ENCODE measurements around the gene ANKRD36.
"Not testable (repeated sequence)": the region's sequence is repeated elsewhere in the genome, so short reads cannot be mapped to it uniquely, and the experiment has no call there.

The ANKRD36 gene

DNA sequence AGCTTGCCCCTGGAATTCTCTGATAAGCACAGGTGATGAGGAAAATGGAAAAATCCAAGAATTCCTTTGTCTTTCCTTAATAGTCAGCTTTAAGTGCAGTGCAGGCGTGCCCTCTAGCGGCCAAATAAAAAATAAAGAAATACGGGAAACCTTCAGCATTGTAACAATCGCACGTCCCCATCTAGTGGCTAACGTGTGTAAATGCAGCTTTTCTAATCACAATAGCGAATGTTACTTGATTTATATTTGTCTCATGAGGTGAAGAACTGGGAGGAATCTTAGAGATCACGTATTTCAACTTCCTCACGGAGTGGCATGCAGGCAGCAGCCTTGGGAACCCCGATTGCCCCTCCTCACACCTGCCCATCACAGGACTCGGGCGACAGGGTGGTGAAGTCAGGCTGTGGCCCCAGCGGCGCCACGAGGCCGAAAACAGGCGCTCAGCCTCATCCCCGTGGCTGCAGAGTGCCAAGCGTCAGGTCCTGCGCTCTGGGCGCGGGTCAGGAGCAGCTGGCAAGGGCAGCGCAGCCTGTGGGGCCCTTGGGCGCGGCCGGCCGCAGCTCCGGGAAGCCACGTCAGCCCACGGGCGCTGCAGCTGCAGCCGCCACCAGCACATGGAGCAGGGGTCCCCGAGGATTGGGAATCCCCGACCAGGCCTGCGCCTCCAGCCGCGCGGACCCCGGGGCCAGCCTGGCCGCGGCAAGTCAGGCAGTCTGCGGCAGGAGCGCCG, 468 bp upstream of the ANKRD36 start:
- DNase-seq (ENCODE audit: low read depth in 1 of 2, low spot score in 1 of 2) = peak; percentile 8 to 15

GRCh38 chr2:97113882-97114255, 916 bp downstream of the ANKRD36 start:
- not testable (repeated sequence) for DNase-seq (ENCODE audit: low read depth in 1 of 2, low spot score in 1 of 2)

DNA sequence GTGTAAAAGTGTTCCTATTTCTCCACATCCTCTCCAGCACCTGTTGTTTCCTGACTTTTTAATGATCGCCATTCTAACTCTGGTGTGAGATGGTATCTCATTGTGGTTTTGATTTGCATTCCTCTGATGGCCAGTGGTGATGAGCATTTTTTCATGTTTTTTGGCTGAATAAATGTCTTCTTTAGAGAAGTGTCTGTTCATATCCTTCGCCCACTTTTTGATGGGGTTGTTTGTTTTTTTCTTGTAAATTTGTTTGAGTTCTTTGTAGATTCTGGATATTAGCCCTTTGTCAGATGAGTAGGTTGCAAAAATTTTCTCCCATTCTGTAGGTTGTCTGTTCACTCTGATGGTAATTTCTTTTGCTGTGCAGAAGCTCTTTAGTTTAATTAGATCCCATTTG, 16.1 kb downstream of the ANKRD36 start:
- not testable (repeated sequence) for DNase-seq (ENCODE audit: low read depth in 1 of 2, low spot score in 1 of 2)

- DNase-seq (ENCODE audit: low read depth in 1 of 2, low spot score in 1 of 2) = not testable (repeated sequence)
Measured at GRCh38 chr2:97144016-97144415, 31.1 kb downstream of the ANKRD36 start.

DNA sequence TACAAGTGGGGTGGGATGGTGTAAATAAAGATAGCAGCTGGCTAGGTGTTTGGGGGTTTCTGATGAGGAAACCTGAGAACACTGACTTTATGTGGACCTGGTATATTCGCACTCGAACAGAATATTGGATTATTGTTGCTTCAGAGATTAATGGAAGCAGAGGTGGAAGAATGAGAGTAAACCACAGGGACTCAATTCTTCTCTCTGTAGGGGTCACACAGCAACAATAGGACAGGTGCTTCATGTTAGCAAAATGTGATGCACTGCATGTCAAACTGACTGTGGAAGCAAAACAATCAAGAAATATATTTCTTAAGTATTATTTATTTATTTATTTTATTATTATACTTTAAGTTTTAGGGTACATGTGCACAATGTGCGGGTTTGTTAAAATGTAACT, 53.6 kb downstream of the ANKRD36 start:
- DNase-seq (ENCODE audit: low read depth in 1 of 2, low spot score in 1 of 2) = not testable (repeated sequence)

GRCh38 chr2:97167938-97168337, 55.0 kb downstream of the ANKRD36 start:
- not testable (repeated sequence) for DNase-seq (ENCODE audit: low read depth in 1 of 2, low spot score in 1 of 2)

- not testable (repeated sequence) for DNase-seq (ENCODE audit: low read depth in 1 of 2, low spot score in 1 of 2)
Measured at GRCh38 chr2:97168583-97168982, 55.6 kb downstream of the ANKRD36 start.

DNA sequence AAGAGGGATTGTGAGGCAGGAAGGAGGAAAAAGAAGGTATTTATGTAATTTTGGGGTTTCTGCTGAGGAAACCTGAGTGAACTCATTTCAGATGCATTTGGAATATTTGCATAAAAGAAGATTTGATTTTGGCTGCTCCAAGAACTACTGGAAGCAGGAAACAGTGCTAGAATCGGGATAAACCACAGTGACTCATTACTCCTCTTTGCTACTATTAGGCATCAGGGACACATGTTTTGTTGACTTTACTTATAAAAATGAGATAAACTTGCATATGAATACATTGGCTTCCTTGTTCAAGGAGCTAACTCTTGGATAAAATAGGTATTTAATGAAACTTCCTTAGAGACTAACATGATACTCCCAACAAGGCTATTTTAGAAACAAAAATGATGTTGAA, 67.4 kb downstream of the ANKRD36 start:
- not testable (repeated sequence) for DNase-seq (ENCODE audit: low read depth in 1 of 2, low spot score in 1 of 2)

- DNase-seq (ENCODE audit: low read depth in 1 of 2, low spot score in 1 of 2) = not testable (repeated sequence)
Measured at GRCh38 chr2:97195349-97195748, 82.4 kb downstream of the ANKRD36 start.

GRCh38 chr2:97197251-97197650, 84.3 kb downstream of the ANKRD36 start:
- DNase-seq (ENCODE audit: low read depth in 1 of 2, low spot score in 1 of 2) = not testable (repeated sequence)

DNA sequence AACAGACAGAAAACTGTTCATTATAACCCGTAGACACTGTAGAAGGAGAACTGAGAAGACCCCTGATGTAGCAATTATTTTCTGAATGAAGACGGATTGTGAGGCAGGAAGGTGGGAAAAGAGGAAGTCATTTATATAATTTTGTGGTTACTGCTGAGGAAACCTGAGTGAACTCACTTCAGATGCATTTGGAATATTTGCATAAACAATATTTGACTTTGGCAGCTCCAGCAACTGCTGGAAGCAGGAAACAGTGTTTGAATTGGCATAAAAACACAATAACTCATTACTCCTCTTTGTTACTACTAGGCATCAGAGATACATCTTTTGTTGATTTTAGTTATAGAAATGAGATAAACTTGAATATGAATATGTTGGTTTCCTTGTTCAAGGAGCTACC, 87.9 kb downstream of the ANKRD36 start:
- DNase-seq (ENCODE audit: low read depth in 1 of 2, low spot score in 1 of 2) = not testable (repeated sequence)

DNA sequence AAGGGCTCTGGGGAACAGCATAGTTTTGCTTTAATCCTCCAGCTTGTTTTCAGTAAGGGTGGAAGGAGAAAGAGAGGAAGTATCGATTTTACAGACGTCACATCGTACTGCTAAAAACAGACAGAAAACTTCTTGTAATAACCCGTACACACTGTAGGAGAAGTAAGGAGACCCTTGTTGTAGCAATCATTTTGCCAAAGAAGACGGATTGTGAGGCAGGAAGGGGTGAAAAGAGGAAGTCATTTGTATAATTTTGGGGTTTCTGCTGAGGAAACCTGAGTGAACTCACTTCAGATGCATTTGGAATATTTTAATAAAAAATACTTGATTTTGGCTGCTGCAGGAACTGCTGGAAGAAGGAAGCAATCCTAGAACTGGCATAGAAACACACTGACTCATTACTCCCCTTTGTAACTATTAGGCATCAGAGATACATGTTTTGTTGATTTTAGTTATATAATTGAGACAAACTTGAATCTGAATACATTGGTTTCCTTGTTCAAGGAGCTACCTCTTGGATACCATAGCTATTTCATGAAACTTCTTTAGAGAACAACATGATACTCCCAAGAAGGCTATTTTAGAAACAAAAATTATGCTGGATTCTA, 89.8 kb downstream of the ANKRD36 start:
- not testable (repeated sequence) for DNase-seq (ENCODE audit: low read depth in 1 of 2, low spot score in 1 of 2)

DNA sequence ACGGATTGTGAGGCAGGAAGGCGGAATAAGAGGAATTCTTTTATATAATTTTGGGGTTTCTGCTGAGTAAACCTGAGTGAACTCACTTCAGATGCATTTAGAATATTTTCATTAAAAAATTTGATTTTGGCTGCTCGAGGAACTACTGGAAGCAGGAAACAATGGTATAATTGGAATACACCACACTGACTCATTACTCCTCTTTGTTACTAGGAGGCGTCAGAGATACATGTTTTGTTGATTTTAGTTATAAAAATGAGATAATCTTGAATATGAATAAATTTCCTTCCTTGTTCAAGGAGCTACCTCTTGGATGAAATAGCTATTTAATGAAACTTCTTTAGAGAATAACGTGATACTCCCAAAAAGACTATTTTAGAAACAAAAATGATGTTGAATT, 97.4 kb downstream of the ANKRD36 start:
- DNase-seq (ENCODE audit: low read depth in 1 of 2, low spot score in 1 of 2) = no peak

GRCh38 chr2:97215025-97215424, 102.1 kb downstream of the ANKRD36 start:
- DNase-seq (ENCODE audit: low read depth in 1 of 2, low spot score in 1 of 2) = not testable (repeated sequence)

DNA sequence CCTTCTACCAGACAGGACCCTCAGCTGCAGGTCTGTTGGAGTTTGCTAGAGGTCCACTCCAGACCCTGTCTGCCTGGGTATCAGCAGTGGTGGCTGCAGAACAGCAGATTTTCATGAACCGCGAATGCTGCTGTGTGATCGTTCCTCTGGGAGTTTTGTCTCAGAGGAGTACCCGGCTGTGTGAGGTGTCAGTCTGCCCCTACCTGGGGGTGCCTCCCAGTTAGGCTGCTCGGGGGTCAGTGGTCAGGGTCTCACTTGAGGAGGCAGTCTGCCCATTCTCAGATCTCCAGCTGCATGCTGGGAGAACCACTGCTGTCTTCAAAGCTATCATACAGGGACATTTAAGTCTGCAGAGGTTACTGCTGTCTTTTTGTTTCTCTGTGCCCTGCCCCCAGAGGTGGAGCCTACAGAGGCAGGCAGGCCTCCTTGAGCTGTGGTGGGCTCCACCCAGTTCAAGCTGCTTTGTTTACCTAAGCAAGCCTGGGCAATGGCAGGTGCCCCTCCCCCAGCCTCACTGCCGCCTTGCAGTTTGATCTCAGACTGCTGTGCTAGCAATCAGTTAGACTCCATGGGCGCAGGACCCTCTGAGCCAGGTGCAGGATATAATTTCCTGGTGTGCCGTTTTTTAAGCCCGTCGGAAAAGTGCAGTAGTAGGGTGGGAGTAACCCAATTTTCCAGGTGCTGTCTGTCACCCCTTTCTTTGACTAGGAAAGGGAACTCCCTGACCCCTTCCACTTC, 118.1 kb downstream of the ANKRD36 start:
- DNase-seq (ENCODE audit: low read depth in 1 of 2, low spot score in 1 of 2) = not testable (repeated sequence)

DNA sequence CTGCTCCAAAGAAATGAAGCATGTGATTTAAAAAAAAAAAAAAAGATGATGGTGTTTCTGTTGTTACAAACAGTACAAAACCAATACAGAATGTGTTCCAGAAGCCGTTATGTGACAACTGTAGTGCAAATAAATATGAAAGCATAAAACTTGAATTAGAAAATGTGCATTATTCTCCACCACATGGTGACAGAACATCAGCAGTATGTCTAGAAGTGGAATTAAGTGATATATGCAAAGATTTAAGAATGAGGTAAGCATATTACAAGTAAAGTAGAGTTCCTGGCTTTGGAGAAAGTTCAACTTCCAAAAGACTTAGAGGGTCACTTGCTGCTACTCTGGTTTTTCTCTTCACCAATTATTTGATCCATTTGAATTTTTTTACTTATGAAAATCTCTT, 120.0 kb downstream of the ANKRD36 start:
- not testable (repeated sequence) for DNase-seq (ENCODE audit: low read depth in 1 of 2, low spot score in 1 of 2)

- DNase-seq (ENCODE audit: low read depth in 1 of 2, low spot score in 1 of 2) = not testable (repeated sequence)
Measured at GRCh38 chr2:97233660-97234295, 120.8 kb downstream of the ANKRD36 start.

GRCh38 chr2:97261192-97261591, 148.2 kb downstream of the ANKRD36 start:
- not testable (repeated sequence) for DNase-seq (ENCODE audit: low read depth in 1 of 2, low spot score in 1 of 2)

DNA sequence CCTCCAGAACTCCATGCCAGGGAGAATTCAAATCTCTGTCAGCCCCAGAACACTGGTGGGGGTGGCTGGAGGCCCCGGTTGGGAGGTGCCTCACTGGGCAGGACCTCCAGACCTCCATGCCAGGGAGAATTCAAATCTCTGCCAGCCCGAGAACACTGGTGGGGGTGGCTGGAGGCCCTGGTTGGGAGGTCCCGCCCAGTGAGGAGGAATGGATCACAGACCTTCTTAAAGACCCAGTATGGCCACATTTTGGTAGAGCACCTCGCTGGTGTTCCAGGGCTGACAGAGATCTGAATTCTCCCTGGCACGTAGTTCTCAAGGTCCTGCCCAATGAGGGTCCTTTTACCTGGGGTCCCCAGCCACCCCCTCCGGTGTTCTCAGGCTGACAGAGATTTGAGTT, 153.5 kb downstream of the ANKRD36 start:
- DNase-seq (ENCODE audit: low read depth in 1 of 2, low spot score in 1 of 2) = not testable (repeated sequence)

DNA sequence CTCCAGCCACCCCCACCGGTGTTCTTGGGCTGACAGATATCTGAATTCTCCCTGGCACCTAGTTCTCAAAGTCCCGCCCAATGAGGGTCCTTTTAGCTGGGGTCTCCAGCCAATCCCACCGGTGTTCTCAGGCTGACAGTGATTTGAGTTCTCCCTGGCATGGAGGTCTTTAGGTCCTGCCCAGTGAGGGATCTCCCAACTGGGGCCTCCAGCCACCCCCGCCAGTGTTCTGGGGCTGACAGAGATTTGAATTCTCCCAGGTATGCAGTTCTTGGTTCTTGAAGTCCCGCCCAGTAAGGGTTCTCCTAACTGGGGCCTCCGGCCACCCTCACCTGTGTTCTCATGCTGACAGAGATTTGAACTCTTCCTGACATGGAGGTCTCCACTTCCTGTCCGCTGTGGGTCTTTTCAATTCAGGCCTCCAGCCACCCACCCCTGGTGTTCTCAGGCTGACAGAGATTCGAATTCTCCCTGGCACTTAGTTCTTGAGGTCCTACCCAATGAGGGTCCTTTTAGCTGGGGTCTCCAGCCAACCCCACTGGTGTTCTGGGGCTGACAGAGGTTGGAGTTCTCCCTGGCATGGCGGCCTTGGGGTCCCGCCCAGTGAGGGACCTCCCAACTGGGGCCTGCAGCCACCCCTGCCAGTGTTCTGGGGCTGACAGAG, 154.6 kb downstream of the ANKRD36 start:
- peak in 1 of 2 donors; percentile 1 for DNase-seq (ENCODE audit: low read depth in 1 of 2, low spot score in 1 of 2)

GRCh38 chr2:97268075-97268591, 155.2 kb downstream of the ANKRD36 start:
- not testable (repeated sequence) for DNase-seq (ENCODE audit: low read depth in 1 of 2, low spot score in 1 of 2)

Measured in stimulated activated CD4-positive, alpha-beta T cell treated with anti-CD3 and anti-CD28 coated beads, Interleukin-15, amount 100 ng/mL, for 1 hour (primary cell).